GM21825 (cell line): ENCODE measurements around the gene STIMATE.

ENCODE experiments used
- ATAC-seq: cut with Tn5 transposase; IDR thresholded peaks from one replicate; pipeline ENCODE4 v1.9.1; 2021; ENCODE audit warnings: mild to moderate bottlenecking, moderate library complexity; ENCODE audit not compliant: unreplicated experiment

STIMATE gene

GRCh38 chr3:52843108-52843865 is 54.1 kb downstream of the STIMATE start:
- no peak for ATAC-seq

GRCh38 chr3:52842424-52842823 is 54.9 kb downstream of the STIMATE start:
- ATAC-seq, result no peak

GRCh38 chr3:52841981-52842340 is 55.4 kb downstream of the STIMATE start:
- no peak for ATAC-seq

GRCh38 chr3:52841211-52841980 is 56.0 kb downstream of the STIMATE start:
- no peak for ATAC-seq

GRCh38 chr3:52839892-52840545 is 57.3 kb downstream of the STIMATE start:
- ATAC-seq, result no peak

- no peak for ATAC-seq
These were observed 58.1 kb downstream of the STIMATE start for GRCh38 chr3:52839268-52839575.

- no peak for ATAC-seq
These were observed 58.6 kb downstream of the STIMATE start for GRCh38 chr3:52838561-52839267.

GRCh38 chr3:52836986-52837385 is 60.4 kb downstream of the STIMATE start:
- no peak for ATAC-seq

GRCh38 chr3:52836471-52836845 is 60.9 kb downstream of the STIMATE start:
- ATAC-seq, result no peak

GRCh38 chr3:52835766-52836470 is 61.4 kb downstream of the STIMATE start:
- ATAC-seq, result no peak

GRCh38 chr3:52834871-52835501 is 62.4 kb downstream of the STIMATE start, which contains the start of gene MUSTN1:
Gene MUSTN1, minus strand, starts transcription at chr3:52835019. Its CDS starts 71 bp downstream, at chr3:52834948.
- no peak for ATAC-seq

GRCh38 chr3:52833202-52833601 is 64.1 kb downstream of the STIMATE start:
- no peak for ATAC-seq

GRCh38 chr3:52831500-52832301 is 65.6 kb downstream of the STIMATE start:
- no peak for ATAC-seq

- ATAC-seq, result no peak
These were observed 66.7 kb downstream of the STIMATE start, which contains the start of gene ITIH4 for GRCh38 chr3:52830535-52831258. Gene ITIH4, minus strand, starts transcription at chr3:52830672. Its CDS starts 30 bp downstream, at chr3:52830642.

GRCh38 chr3:52829906-52830463 is 67.4 kb downstream of the STIMATE start:
- no peak for ATAC-seq

GRCh38 chr3:52829482-52829881 is 67.9 kb downstream of the STIMATE start:
- no peak for ATAC-seq

- no peak for ATAC-seq
These were observed 69.4 kb downstream of the STIMATE start for GRCh38 chr3:52827866-52828376.

GRCh38 chr3:52827441-52827840 is 69.9 kb downstream of the STIMATE start:
- ATAC-seq, result no peak
